CD4-positive, alpha-beta T cell treated with Interleukin-15 for 4 hours (primary cell): ENCODE data around the gene FAHD2B.
"Not testable (repeated sequence)": the region's sequence is repeated elsewhere in the genome, so short reads cannot be mapped to it uniquely, and the experiment has no call there.

Experiments
- DNase-seq: peaks from one replicate; pipeline ENCODE4 v3.0.0-alpha.2; 2020; ENCODE audit warnings: low spot score

The FAHD2B gene

GRCh38 chr2:97094772-97095611 lies at the start of gene FAHD2B:
Gene FAHD2B (minus strand): TSS chr2:97094882. CDS start chr2:97091706, 3,176 bp downstream.
- DNase-seq: peak; percentile 80

- not testable (repeated sequence) for DNase-seq
Observed at GRCh38 chr2:97144016-97144415, 49.3 kb upstream of the FAHD2B start.

- DNase-seq: not testable (repeated sequence)
Observed at GRCh38 chr2:97129090-97129489, 34.4 kb upstream of the FAHD2B start.

- DNase-seq: not testable (repeated sequence)
Observed at GRCh38 chr2:97113882-97114255, 19.2 kb upstream of the FAHD2B start.

- DNase-seq: peak; percentile 86
Observed at GRCh38 chr2:97113050-97113881, 18.6 kb upstream of the FAHD2B start, which contains the start of gene ANKRD36. Gene ANKRD36 (plus strand): TSS chr2:97113153. CDS start chr2:97113740, 587 bp downstream.

GRCh38 chr2:97112320-97113049 lies 17.8 kb upstream of the FAHD2B start:
- peak; percentile 78 for DNase-seq

GRCh38 chr2:97111246-97111645 lies 16.6 kb upstream of the FAHD2B start:
- not testable (repeated sequence) for DNase-seq

GRCh38 chr2:97106878-97107277 lies 12.2 kb upstream of the FAHD2B start:
- DNase-seq: not testable (repeated sequence)

- DNase-seq: not testable (repeated sequence)
Observed at GRCh38 chr2:97098786-97099372, 4.2 kb upstream of the FAHD2B start.

- DNase-seq: no peak
Observed at GRCh38 chr2:97095661-97096060, 979 bp upstream of the FAHD2B start.

GRCh38 chr2:97093983-97094771 lies 505 bp downstream of the FAHD2B start:
- DNase-seq: not testable (repeated sequence)

GRCh38 chr2:97092946-97093345 lies 1.7 kb downstream of the FAHD2B start:
- DNase-seq: not testable (repeated sequence)

- DNase-seq: not testable (repeated sequence)
Observed at GRCh38 chr2:97088706-97089105, 6.0 kb downstream of the FAHD2B start.

- DNase-seq: not testable (repeated sequence)
Observed at GRCh38 chr2:97085093-97085492, 9.6 kb downstream of the FAHD2B start.

GRCh38 chr2:97083516-97083915 lies 11.2 kb downstream of the FAHD2B start:
- not testable (repeated sequence) for DNase-seq

GRCh38 chr2:97082206-97082605 lies 12.5 kb downstream of the FAHD2B start:
- not testable (repeated sequence) for DNase-seq

GRCh38 chr2:97080855-97081254 lies 13.8 kb downstream of the FAHD2B start:
- not testable (repeated sequence) for DNase-seq

- not testable (repeated sequence) for DNase-seq
Observed at GRCh38 chr2:97077213-97077612, 17.5 kb downstream of the FAHD2B start.

GRCh38 chr2:97070915-97071314 lies 23.8 kb downstream of the FAHD2B start:
- not testable (repeated sequence) for DNase-seq

GRCh38 chr2:97068722-97069121 lies 26.0 kb downstream of the FAHD2B start:
- not testable (repeated sequence) for DNase-seq

- DNase-seq: no peak
Observed at GRCh38 chr2:97068074-97068473, 26.6 kb downstream of the FAHD2B start.
